Fibroblast of villous mesenchyme (primary cell): ENCODE results near the gene LAMTOR2. TPM values are rescaled to one million over a fixed set of nuclear protein-coding genes. Genes with fewer than 3 reads are reported as not detected.
"Not testable (repeated sequence)": the region's sequence is repeated elsewhere in the genome, so short reads cannot be mapped to it uniquely, and the experiment has no call there.

Experiments
- DNase-seq: peaks from one replicate; pipeline ENCODE4 v3.0.0-alpha.2; 2010; ENCODE audit warnings: low read depth
- H3K4me3 ChIP-seq: 2 replicates; pipeline ENCODE4 v1.5.1; 2011; ENCODE audit warnings: low read depth, mild to moderate bottlenecking, low read length
- CTCF ChIP-seq: IDR thresholded peaks from 2 replicates; pipeline ENCODE4 v1.5.1; 2012; ENCODE audit warnings: low read depth, mild to moderate bottlenecking, low read length; ENCODE audit not compliant: insufficient read depth
- total RNA-seq: library from RNA; depleted of rRNA; stranded (reverse); fragments of >200 nt; gene quantifications from 2 replicates; pipeline ENCODE4 v1.2.3, GENCODE V29; 2012

The LAMTOR2 gene
- total RNA-seq, 1 donor, result 40.6 TPM

GRCh38 chr1:156070548-156070947 is 16.0 kb downstream of the LAMTOR2 start:
- DNase-seq, result no peak
- no peak for TF ChIP-seq CTCF

DNA sequence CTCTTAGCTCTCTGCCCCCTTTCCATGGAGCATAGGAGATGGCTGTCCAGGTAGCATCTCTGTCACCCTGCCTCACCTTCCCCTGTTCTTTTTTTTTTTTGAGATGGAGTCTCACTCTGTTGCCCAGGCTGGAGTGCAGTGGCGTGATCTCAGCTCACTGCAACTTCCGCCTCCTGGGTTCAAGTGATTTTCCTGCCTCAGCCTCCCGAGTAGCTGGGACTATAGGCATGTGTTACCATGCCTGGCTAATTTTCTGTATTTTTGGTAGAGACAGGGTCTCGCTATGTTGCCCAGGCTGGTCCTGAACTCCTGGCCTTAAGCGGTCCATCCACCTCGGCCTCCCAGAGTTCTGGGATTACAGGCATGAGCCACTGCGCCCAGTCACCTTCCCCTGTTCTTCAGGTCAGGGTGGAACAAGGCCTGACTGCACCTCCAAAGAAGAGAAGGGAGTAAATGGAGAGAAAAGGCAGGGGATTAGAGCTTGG is 16.8 kb downstream of the LAMTOR2 start:
- not testable (repeated sequence) for DNase-seq, H3K4me3 ChIP-seq

More at GRCh38 chr1:156070548-156070947, 16.0 kb downstream of the LAMTOR2 start:
- no peak overlapping the region for H3K4me3 ChIP-seq

DNA sequence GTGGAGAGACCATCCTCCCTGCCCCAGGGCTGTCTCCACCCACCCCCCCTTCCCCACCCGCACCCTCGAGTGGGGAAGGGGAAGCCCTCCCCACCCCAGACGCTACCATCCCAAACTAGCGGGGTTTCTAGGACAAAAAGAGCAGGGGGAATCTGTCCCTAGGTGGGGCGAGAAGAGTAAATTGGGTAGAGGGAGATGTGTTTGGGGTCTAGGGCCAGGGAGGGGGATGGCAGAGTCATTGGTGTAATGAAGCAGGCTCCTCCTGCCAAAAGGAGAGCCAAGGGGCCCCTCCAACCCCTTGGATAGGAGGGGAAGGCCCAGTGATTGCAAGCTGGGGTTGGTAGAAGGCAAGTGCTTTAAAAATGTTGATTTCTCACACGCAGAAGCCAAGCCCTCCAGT is 17.7 kb downstream of the LAMTOR2 start:
- no peak for DNase-seq
- no peak overlapping the region for H3K4me3 ChIP-seq
- TF ChIP-seq CTCF, result no peak

- DNase-seq, result no peak
- H3K4me3 ChIP-seq, result no peak overlapping the region
- TF ChIP-seq CTCF, result no peak
Measured at GRCh38 chr1:156073110-156073687, 18.6 kb downstream of the LAMTOR2 start.

GRCh38 chr1:156073740-156074139 is 19.2 kb downstream of the LAMTOR2 start:
- DNase-seq, result no peak
- no peak for TF ChIP-seq CTCF
- no peak overlapping the region for H3K4me3 ChIP-seq

GRCh38 chr1:156074661-156075060 is 20.1 kb downstream of the LAMTOR2 start:
- no peak overlapping the region for H3K4me3 ChIP-seq
- no peak for DNase-seq
- no peak for TF ChIP-seq CTCF

GRCh38 chr1:156075162-156075561 is 20.6 kb downstream of the LAMTOR2 start:
- no peak for TF ChIP-seq CTCF

More at GRCh38 chr1:156075162-156075561, 20.6 kb downstream of the LAMTOR2 start:
- no peak for DNase-seq
- no peak overlapping the region for H3K4me3 ChIP-seq
